Aorta (tissue), 5 donors: ENCODE results near the gene CNFN. TPM values are rescaled to one million over a fixed set of nuclear protein-coding genes. Genes with fewer than 3 reads are reported as not detected.

Source experiments
- ATAC-seq: fragments of 200-7000 bp; cut with Tn5 transposase; one replicate; pipeline ENCODE4 v1.9.1; 2022; ENCODE audit warnings: moderate library complexity; ENCODE audit not compliant: low FRiP score
- DNase-seq, 2 donors: peaks; one replicate each; pipeline ENCODE4 v3.0.0-alpha.2; 2020
- H3K27ac ChIP-seq, 2 donors: one replicate each; pipeline ENCODE4 v1.5.1; 2013; ENCODE audit warnings: low read length in 2 of 2, mild to moderate bottlenecking in 2 of 2, moderate library complexity in 2 of 2, control low read depth in 1 of 2, inconsistent platforms in 1 of 2, low read depth in 1 of 2
- H3K27me3 ChIP-seq, 2 donors: one replicate each; pipeline ENCODE4 v1.6.1; 2013; ENCODE audit warnings: control low read depth in 1 of 2, low read length in 1 of 2, mild to moderate bottlenecking in 1 of 2, moderate library complexity in 1 of 2; ENCODE audit not compliant: insufficient read depth in 2 of 2, control insufficient read depth in 1 of 2
- H3K36me3 ChIP-seq, 2 donors: one replicate each; pipeline ENCODE4 v1.6.1; 2013; ENCODE audit warnings: control low read depth in 1 of 2, low read length in 1 of 2, mild to moderate bottlenecking in 1 of 2; ENCODE audit not compliant: insufficient read depth in 2 of 2, control insufficient read depth in 1 of 2
- H3K4me1 ChIP-seq, 2 donors: one replicate each; pipeline ENCODE4 v1.6.1; 2013; ENCODE audit warnings: low read length in 2 of 2, control low read depth in 1 of 2, mild to moderate bottlenecking in 1 of 2, moderate library complexity in 1 of 2; ENCODE audit not compliant: insufficient read depth in 2 of 2, control insufficient read depth in 1 of 2
- H3K4me3 ChIP-seq, 2 donors: one replicate each; pipeline ENCODE4 v1.5.1; 2013; ENCODE audit warnings: low read length in 2 of 2, control low read depth in 1 of 2, mild to moderate bottlenecking in 1 of 2
- H3K9me3 ChIP-seq: one replicate; pipeline ENCODE4 v1.6.1; 2013; ENCODE audit warnings: mild to moderate bottlenecking, low read length; ENCODE audit not compliant: control insufficient read depth
- WGBS, 2 donors: extraction: QIAGEN DNeasy Blood & Tissue Kit; methylation state at CpG; one replicate each; pipeline ENCODE4 v1.1.7; 2013; 5-methylcytosine and 5-hydroxymethylcytosine counted together
- intact Hi-C, 2 donors: fragments of 100-400 bp; cut with DNase I; formaldehyde crosslinking; loops; one replicate each; pipeline versions ENCODE4 v1.14.2 to v1.15.0; 2022
- polyA plus RNA-seq, 2 donors: library from polyadenylated mRNA; stranded (reverse); fragments of 200-250 nt; gene quantifications; one replicate each; pipeline ENCODE4 v1.2.3, GENCODE V29; 2013
- total RNA-seq, 2 donors: library from RNA; stranded (reverse); fragmentation: NEBNext Ultra II Directional; extraction: Animal tissue kit (Norgen Biotek cat#: 25700); gene quantifications; one replicate each; pipeline ENCODE4 v1.2.1, GENCODE V29; 2021
- donor health status: healthy with polysubstance abuse.
- donor health status: Bipolar disorder and iron deficiency.
- donor health status: DM: no; HTN: no; CAD: no.
- donor health status: DM: no; HTN: no; CAD: no.
- donor health status: DM: yes; HTN: yes; CAD: no.

The CNFN gene
- total and polyA plus RNA-seq, 4 donors = 0.51 to 3.0 (median 1.1) TPM; not detected in 1

DNA sequence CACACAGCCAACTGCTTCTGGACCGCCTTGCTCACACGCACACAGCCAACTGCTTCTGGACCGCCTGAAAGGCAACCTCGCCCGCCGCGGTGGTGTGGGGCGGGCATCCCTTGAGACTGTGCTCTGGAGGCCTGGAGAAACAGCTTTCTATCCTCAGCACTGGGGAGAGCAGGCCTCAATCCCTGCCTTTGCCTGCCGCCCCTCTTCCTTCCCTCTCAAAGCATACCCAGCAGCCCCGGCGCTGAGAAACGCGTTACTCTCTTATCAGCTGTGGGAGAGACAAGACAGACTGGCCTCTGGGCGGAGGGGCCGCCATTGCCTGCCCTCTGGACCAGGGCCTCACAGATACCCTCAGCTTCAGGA is 34.2 kb upstream of the CNFN start:
- Histone ChIP-seq H3K4me1 (no peaks in the 10 kb centered on the region), H3K4me3 (no peak overlapping the region), H3K27me3 (peaks cover 0 to 1% of the 10 kb centered on the region in 2 donors), H3K9me3 (no peaks in the 10 kb centered on the region), H3K27ac (no peak overlapping the region), H3K36me3 (no peaks in the 10 kb centered on the region)
- intact Hi-C loops = loop anchor here in 1 of 2 donors (10.0 kb wide), 1 partner anchor 290 kb away; the partner anchor contains the start of gene POU2F2
- DNase-seq = no peak
- ATAC-seq = no peak
- 51 to 55% methylated on average over 15 of the region's 15 CpGs for WGBS, 2 donors

DNA sequence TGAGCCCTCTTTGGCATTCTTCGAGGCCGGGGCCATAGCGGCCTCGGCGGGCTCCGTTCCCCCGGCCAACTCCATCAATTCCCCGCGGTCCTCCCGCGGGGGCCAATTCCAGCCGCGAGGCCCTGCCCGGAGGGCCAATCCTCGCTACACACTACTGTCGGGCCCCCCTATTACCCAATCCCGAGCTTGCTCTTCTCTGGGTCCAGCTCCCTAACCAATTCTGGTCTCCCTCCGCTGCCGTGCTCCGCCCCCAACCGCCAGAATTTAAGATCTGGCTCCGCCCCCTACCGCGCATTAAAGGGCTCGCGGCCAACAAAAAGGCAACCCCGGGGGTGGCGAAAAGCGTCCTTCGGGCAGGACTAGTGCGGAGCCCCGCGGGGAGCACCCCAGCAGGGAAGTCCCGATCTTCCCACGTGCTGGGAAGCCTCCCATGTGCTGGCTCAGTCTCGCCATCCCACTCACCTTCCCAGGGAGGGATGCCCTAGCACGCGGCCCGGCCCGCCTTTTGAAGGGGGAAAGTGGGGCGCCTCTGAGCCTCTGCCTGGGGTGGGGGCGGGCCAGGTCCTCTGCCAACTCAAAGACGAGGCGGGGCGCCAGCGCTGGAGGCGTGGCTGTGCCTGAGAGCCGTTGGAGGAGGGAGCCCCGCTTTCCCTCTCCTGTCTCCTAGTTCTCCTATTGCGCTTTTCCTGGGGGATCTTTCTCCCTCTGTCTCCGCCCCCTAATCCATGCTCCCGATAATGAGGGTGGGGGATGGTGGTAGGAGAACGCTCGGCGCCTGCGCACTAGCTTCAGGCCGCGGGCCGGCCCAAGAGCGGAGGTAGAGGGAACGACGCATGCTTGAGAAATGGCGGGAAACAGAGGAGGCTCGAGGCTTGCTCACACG is 33.6 kb upstream of the CNFN start:
- Histone ChIP-seq H3K27me3 (peaks cover 0 to 1% of the 10 kb centered on the region in 2 donors), H3K4me3 (peak overlapping the region; percentile 23 to 33), H3K4me1 (no peaks in the 10 kb centered on the region), H3K36me3 (no peaks in the 10 kb centered on the region), H3K27ac (no peak overlapping the region), H3K9me3 (no peaks in the 10 kb centered on the region)
- ATAC-seq = peak; percentile 95
- DNase-seq = peak; percentile 90 to 93
- intact Hi-C loops = loop anchor here in 1 of 2 donors (10.0 kb wide), 1 partner anchor 289 kb away; the partner anchor contains the start of gene POU2F2
- WGBS, 2 donors = 2 to 3% methylated on average over 55 to 65 of the region's 65 CpGs

DNA sequence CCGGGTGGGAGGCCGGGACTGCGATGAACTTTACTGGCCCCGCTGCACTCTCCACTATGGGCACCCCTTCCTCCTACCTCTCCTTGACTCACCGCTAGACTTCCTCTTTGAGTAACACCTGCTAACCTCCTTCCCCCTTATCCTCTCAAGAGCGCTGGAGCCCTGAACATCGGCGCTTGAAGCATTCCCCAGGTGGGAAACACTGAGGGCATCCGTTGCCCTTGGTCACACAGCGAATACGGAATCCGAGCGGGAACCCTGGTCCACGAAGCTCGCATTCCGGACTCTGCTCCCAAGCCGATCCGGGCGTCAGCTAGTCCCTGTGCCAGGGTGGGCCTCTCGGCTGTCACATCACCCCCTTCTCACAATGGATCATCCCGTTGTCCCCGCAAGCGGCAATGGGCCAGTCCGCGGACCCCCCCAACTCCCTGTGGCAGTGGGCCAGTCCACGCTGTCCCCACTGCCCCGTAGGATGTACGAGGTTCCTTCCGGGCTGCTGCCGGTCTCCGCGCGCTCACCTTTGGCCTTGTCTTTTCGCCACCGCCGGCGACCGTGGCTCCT is 32.9 kb upstream of the CNFN start:
- WGBS, 2 donors = 10 to 11% methylated on average over 38 of the region's 38 CpGs

DNA sequence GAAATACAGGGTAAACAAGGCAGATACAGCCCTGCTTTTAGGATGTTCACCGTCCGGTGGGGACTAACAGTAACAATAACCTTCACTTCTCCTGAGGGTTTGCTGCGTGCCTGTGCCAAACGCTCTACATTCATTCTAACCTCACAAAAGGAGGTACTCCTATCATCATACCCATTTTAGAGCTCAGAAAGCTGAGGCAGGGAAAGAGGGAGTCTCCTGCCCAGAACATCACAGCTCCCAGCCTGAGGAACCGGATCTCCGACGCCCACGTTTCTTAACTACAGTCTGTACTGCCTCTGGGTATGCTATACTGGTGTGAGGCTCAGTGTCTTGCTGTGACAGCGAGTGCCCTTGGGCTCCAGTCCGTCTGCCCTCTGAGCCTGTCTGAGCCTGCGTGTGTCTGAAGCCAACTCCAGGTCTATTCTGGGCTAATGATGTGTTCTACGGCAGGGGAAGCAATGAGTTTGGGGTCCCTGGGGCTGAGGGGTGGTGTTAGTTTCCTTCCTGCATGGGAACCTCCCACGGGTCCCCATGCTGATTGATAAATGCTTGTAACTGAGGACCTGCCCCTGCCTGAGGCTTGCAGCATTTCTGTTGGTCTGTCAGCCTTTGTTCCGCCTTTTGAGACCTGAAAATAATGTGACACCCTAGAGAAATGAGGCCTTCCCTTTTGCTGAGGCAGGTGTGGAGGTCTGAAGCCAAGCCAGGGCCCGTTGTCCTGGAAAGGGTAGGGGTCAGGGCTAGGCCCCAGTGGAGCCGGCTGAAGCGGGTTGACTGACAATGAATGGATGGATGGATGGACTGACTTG is 32.2 kb upstream of the CNFN start:
- Histone ChIP-seq H3K4me3 (no peak overlapping the region), H3K27me3 (peaks cover 0 to 1% of the 10 kb centered on the region in 2 donors), H3K4me1 (no peaks in the 10 kb centered on the region), H3K36me3 (no peaks in the 10 kb centered on the region), H3K27ac (no peak overlapping the region), H3K9me3 (no peaks in the 10 kb centered on the region)
- ATAC-seq (no peak), DNase-seq (peak in 1 of 2 donors; percentile 33)
- intact Hi-C loops = loop anchor here in 1 of 2 donors (10.0 kb wide), 1 partner anchor 287 kb away; the partner anchor contains the start of gene POU2F2
- WGBS, 2 donors = 83% methylated on average over 17 of the region's 17 CpGs

More for the DNA sequence above, 32.9 kb upstream of the CNFN start:
- H3K36me3 ChIP-seq = no peaks in the 10 kb centered on the region
- DNase-seq = no peak
- peak; percentile 56 for ATAC-seq
- intact Hi-C loops = loop anchor here in 1 of 2 donors (10.0 kb wide), 1 partner anchor 288 kb away; the partner anchor contains the start of gene POU2F2
- no peaks in the 10 kb centered on the region for H3K9me3 ChIP-seq
- no peak overlapping the region for H3K27ac ChIP-seq
- H3K4me3 ChIP-seq = peak overlapping the region; percentile 23 to 33
- H3K4me1 ChIP-seq = no peaks in the 10 kb centered on the region
- H3K27me3 ChIP-seq = peaks cover 0 to 1% of the 10 kb centered on the region in 2 donors

DNA sequence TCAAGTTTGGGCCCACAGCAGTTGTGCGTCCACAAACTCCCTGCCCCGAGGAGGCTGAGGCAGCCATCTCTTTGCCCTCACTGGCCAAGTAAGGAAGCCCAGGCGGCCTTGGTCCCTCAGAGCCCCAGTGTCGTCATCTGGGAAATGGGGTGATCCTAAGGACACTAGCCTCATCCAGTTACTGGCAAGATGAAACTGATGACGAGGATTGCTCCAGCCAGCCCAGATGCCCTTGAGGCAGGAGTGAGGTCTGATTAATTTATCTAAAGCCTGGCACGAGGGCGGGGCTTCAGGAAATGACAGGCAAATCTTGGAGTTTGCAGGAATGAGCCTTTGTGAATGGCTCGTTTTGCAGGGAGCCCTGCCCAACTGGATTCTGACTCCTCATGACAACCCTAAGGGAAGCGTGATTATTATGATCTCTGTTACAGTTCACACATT is 31.5 kb upstream of the CNFN start:
- H3K36me3 ChIP-seq = no peaks in the 10 kb centered on the region
- no peak overlapping the region for H3K4me3 ChIP-seq
- H3K27me3 ChIP-seq = no peaks in the 10 kb centered on the region
- H3K27ac ChIP-seq = no peak overlapping the region
- WGBS, 2 donors = 87% methylated on average over 9 of the region's 9 CpGs
- intact Hi-C loops = loop anchor here in 1 of 2 donors (10.0 kb wide), 1 partner anchor 287 kb away; the partner anchor contains the start of gene POU2F2
- ATAC-seq (no peak), DNase-seq (peak in 1 of 2 donors; percentile 40)
- H3K9me3 ChIP-seq = no peaks in the 10 kb centered on the region
- H3K4me1 ChIP-seq = no peaks in the 10 kb centered on the region

DNA sequence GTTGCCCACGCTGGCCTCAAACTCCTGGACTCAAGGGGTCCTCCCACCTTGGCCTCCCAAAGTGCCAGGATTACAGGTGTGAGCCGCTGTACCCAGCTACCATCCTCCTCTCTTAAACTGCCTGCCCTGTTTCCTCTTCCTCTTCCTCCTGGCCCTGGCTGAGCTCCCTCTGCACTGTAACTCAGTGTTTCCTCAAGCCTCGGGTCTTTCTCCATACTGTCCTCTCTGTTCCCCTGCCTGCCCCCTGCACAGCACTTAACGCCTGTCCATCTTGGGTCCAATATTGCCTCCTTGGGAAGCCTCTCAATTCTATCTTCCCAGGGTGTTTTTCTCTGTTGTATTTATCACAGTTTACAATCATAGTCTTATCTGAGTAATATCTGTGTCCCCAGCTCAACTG is 31.0 kb upstream of the CNFN start:
- 90 to 93% methylated on average over 4 of the region's 4 CpGs for WGBS, 2 donors

DNA sequence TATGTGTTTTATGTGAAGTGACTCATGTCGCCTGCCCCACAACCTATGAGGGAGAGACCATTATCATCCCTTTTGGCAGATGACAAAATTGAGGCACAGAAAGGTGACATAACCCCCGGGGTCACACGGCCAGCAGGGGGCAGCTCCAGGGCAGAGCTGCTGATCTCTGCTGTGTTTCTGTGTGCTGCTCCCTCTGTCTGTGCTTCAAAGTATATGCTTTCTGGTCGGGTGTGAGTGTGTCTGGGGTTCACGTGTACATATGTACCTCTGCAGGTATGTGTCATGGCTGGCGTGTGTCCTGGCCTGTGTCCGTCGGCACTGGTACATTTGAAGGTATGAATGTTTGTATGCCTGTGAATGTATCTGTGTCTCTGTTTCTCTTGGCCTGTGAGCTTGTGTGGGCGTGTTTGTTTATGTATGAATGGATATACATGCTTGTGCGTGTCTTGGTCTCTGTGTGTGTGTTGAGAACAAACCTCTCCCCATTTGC is 30.0 kb upstream of the CNFN start:
- Histone ChIP-seq H3K4me1 (no peaks in the 10 kb centered on the region), H3K9me3 (no peaks in the 10 kb centered on the region), H3K27ac (no peak overlapping the region), H3K27me3 (no peaks in the 10 kb centered on the region), H3K4me3 (no peak overlapping the region), H3K36me3 (no peaks in the 10 kb centered on the region)
- intact Hi-C loops = loop anchor here in 1 of 2 donors (10.0 kb wide), 1 partner anchor 285 kb away; the partner anchor contains the start of gene POU2F2
- peak in 1 of 2 donors; percentile 61 for DNase-seq
- 51 to 54% methylated on average over 10 of the region's 10 CpGs for WGBS, 2 donors
- ATAC-seq = no peak

More for the DNA sequence above, 31.0 kb upstream of the CNFN start:
- intact Hi-C loops = loop anchor here in 1 of 2 donors (10.0 kb wide), 1 partner anchor 286 kb away; the partner anchor contains the start of gene POU2F2
- DNase-seq = peak in 1 of 2 donors; percentile 18
- Histone ChIP-seq H3K4me1 (no peaks in the 10 kb centered on the region), H3K9me3 (no peaks in the 10 kb centered on the region), H3K27ac (no peak overlapping the region), H3K27me3 (no peaks in the 10 kb centered on the region), H3K36me3 (no peaks in the 10 kb centered on the region), H3K4me3 (no peak overlapping the region)
- ATAC-seq = no peak

DNA sequence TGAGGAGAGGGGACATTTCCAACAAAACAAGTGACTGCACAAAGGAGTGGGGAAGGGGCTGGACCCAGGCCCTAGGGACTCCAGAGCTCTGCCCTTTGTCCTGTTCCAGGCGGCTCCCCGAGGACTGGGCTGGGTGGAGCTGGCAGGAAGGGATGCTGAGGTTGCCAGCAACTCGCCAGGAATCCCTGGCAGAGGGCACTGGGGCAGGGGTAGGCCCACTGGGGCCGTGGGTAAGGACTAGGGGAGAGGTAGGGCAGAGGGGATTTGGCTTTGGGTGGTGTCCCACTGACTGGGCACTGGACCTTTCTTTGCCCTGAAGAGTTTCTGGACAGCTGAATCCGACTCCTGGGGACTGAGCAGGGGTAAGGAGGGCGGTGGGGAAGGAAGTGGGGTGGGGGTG is 29.2 kb upstream of the CNFN start:
- Histone ChIP-seq H3K4me1 (no peaks in the 10 kb centered on the region), H3K36me3 (no peaks in the 10 kb centered on the region), H3K9me3 (no peaks in the 10 kb centered on the region), H3K27ac (no peak overlapping the region), H3K27me3 (no peaks in the 10 kb centered on the region), H3K4me3 (no peak overlapping the region)
- DNase-seq (peak in 1 of 2 donors; percentile 35), ATAC-seq (no peak)
- 52 to 57% methylated on average over 6 of the region's 6 CpGs for WGBS, 2 donors
- intact Hi-C loops = no loop called here
